Ovary (tissue), 3 donors: ENCODE data around the gene COX8C.

Source experiments
- CTCF ChIP-seq, 3 donors: fragments of 450-650 bp in 2 of 3; fragments of 200-600 bp in 1 of 3; IDR thresholded peaks; one replicate each; pipeline versions ENCODE4 v1.5.1 to v1.8.0; 2016 to 2022; ENCODE audit warnings: antibody characterized with exemption in 3 of 3, mild to moderate bottlenecking in 1 of 3
- POLR2A ChIP-seq: fragments of 450-650 bp; IDR thresholded peaks from one replicate; pipeline ENCODE4 v1.6.1; 2017; ENCODE audit warnings: antibody characterized with exemption, mild to moderate bottlenecking, moderate library complexity
- donor health status: DM: no; HTN: no; CAD: no.

GRCh38 chr14:93299416-93299815, 47.6 kb upstream of the COX8C start:
- no peak for TF ChIP-seq CTCF (IDR thresholded peaks at IDR 0.05)
- TF ChIP-seq POLR2A, result no peak
